HG03139 (cell line): ENCODE data around the gene RHEX.

Experiments
- ATAC-seq: cut with Tn5 transposase; IDR thresholded peaks from one replicate; pipeline ENCODE4 v1.9.1; 2021; ENCODE audit not compliant: unreplicated experiment

The RHEX gene

GRCh38 chr1:206114692-206115640 lies 62.0 kb downstream of the RHEX start:
- ATAC-seq = no peak

- ATAC-seq = no peak
Observed at GRCh38 chr1:206115791-206116190, 62.8 kb downstream of the RHEX start.

GRCh38 chr1:206116191-206116872 lies 63.4 kb downstream of the RHEX start:
- no peak for ATAC-seq

- no peak for ATAC-seq
Observed at GRCh38 chr1:206116873-206117150, 63.8 kb downstream of the RHEX start.

- ATAC-seq = no peak
Observed at GRCh38 chr1:206117151-206117948, 64.4 kb downstream of the RHEX start, which contains the start of gene AVPR1B. Gene AVPR1B, minus strand, starts transcription at chr1:206117388. Its CDS starts 498 bp downstream, at chr1:206116890.

- ATAC-seq = no peak
Observed at GRCh38 chr1:206120406-206120805, 67.4 kb downstream of the RHEX start.

GRCh38 chr1:206121269-206121668 lies 68.3 kb downstream of the RHEX start:
- no peak for ATAC-seq

- ATAC-seq = no peak
Observed at GRCh38 chr1:206122686-206123085, 69.7 kb downstream of the RHEX start.

GRCh38 chr1:206125346-206125745 lies 72.4 kb downstream of the RHEX start:
- ATAC-seq = no peak

GRCh38 chr1:206127336-206127735 lies 74.4 kb downstream of the RHEX start:
- no peak for ATAC-seq

GRCh38 chr1:206128196-206128595 lies 75.2 kb downstream of the RHEX start:
- ATAC-seq = no peak

GRCh38 chr1:206131037-206131436 lies 78.1 kb downstream of the RHEX start:
- no peak for ATAC-seq

GRCh38 chr1:206133751-206134415 lies 80.9 kb downstream of the RHEX start:
- ATAC-seq = no peak

GRCh38 chr1:206135248-206135647 lies 82.3 kb downstream of the RHEX start:
- no peak for ATAC-seq

- ATAC-seq = no peak
Observed at GRCh38 chr1:206136241-206136640, 83.3 kb downstream of the RHEX start.

- ATAC-seq = no peak
Observed at GRCh38 chr1:206142011-206142410, 89.0 kb downstream of the RHEX start.

- no peak for ATAC-seq
Observed at GRCh38 chr1:206142770-206143169, 89.8 kb downstream of the RHEX start.

- no peak for ATAC-seq
Observed at GRCh38 chr1:206143537-206144172, 90.7 kb downstream of the RHEX start.

GRCh38 chr1:206144605-206145004 lies 91.6 kb downstream of the RHEX start:
- ATAC-seq = no peak

- ATAC-seq = no peak
Observed at GRCh38 chr1:206145771-206146290, 92.9 kb downstream of the RHEX start.
